Muscle layer of colon (tissue), 2 donors: ENCODE data around the gene HSPBP1.
A peak's percentile ranks its signal among the peaks of the same experiment; 100 is the strongest.

Source experiments
- H3K27ac ChIP-seq: one replicate; pipeline ENCODE4 v1.7.0; 2013; ENCODE audit warnings: low read depth, mild to moderate bottlenecking, low read length, moderate library complexity
- H3K27me3 ChIP-seq, 2 donors: one replicate each; pipeline ENCODE4 v1.7.0; 2013; ENCODE audit warnings: low read length in 2 of 2, mild to moderate bottlenecking in 2 of 2; ENCODE audit not compliant: insufficient read depth in 2 of 2, control insufficient read depth in 1 of 2
- H3K36me3 ChIP-seq: one replicate; pipeline ENCODE4 v1.7.0; 2013; ENCODE audit warnings: mild to moderate bottlenecking, low read length; ENCODE audit not compliant: insufficient read depth
- H3K4me1 ChIP-seq: one replicate; pipeline ENCODE4 v1.7.0; 2013; ENCODE audit warnings: mild to moderate bottlenecking, low read length; ENCODE audit not compliant: insufficient read depth
- H3K4me3 ChIP-seq, 2 donors: one replicate each; pipeline ENCODE4 v1.7.0; 2013; ENCODE audit warnings: low read length in 2 of 2, low read depth in 1 of 2, mild to moderate bottlenecking in 1 of 2, moderate library complexity in 1 of 2
- H3K9ac ChIP-seq: one replicate; pipeline ENCODE4 v1.7.0; 2013; ENCODE audit warnings: low read length
- H3K9me3 ChIP-seq: one replicate; pipeline ENCODE4 v1.7.0; 2013; ENCODE audit warnings: mild to moderate bottlenecking, low read length
- donor health status: abdominal sarcoma.
- donor health status: Adenocarcinoma of cecum.

Gene HSPBP1

DNA sequence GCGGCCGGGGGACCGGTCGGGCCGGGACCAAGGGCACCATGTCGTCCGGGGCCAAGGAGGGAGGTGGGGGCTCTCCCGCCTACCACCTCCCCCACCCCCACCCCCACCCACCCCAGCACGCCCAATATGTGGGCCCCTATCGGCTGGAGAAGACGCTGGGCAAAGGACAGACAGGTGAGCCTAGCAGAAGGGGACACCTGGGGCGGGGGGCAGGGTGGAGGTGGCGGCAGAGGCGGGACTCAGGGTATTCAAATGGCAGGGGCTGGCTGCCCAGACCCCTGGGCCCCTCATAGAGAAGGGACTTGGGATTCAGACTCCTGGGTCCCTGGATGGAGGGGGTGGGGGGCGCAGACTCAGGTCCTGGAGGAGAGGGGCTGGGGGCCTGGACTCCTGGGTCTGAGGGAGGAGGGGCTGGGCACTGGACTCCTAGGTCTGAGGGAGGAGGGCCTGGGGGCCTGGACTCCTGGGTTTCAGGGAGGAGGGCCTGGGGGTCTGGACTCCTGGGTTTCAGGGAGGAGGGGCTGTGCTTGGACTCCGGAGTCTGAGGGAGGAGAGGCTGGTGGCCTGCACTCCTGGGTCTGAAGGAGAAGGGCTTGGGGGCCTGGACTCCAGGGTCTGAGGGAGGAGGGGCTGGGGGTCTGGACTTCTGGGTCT is 4.6 kb upstream of the HSPBP1 start:
- Histone ChIP-seq H3K27me3 (no peaks in the 10 kb centered on the region), H3K36me3 (no peaks in the 10 kb centered on the region), H3K4me3 (peak overlapping the region; percentile 18 to 57), H3K9me3 (no peaks in the 10 kb centered on the region), H3K4me1 (peaks cover 18% of the 10 kb centered on the region), H3K9ac (no peak overlapping the region), H3K27ac (peak overlapping the region; percentile 52)

DNA sequence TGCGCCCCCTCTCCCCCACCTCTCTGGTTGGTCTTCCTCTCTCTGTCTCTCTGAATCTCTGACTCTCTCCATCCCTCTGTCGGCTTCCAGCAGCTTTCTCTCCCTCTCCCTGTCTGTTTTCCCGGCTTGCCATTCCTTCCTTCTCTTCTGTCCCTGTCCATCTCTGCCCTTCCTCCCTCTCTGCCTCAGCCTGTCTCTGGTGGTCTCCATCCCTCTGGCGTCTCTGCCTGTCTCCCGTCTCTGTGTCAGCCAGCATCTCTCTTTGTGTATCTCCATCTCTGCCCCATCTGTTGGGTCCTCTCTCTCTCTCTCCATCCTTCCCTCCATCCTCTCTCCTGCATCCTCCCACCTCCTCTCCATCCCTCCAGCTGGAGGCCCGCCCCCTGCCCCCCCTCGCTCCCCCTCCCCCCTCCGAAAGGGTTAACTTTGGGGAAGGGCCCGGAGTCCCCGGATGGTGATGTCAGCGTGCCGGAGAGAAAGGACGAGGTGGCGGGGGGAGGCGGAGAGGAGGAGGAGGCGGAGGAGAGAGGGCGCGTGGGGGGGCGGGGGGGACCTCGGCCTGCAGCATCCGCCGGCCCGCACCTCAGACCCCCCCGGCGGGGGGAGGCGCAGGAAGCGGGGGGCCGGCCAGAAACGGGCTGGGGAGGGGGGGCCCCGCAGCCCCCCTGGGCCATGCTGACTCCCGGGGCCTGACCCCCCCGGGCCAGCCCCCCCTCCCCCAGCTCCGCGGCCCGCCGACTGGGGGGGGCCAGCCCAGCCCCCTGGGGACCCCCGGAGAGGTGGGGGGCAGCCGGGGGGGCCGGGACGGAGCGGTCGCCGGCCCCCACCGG is 3.9 kb upstream of the HSPBP1 start, which contains the start of gene BRSK1:
Gene BRSK1 (plus strand): TSS at position 450 of the 830 bp plus-strand sequence. CDS start 446 bp downstream, outside the sequence.
- Histone ChIP-seq H3K9me3 (no peaks in the 10 kb centered on the region), H3K36me3 (no peaks in the 10 kb centered on the region), H3K9ac (no peak within 1 kb of the TSS), H3K4me1 (peaks cover 24% of the 10 kb centered on the region), H3K27ac (peak within 1 kb of the TSS; percentile 52), H3K4me3 (peak within 1 kb of the TSS; percentile 18 to 57), H3K27me3 (no peaks in the 10 kb centered on the region)

DNA sequence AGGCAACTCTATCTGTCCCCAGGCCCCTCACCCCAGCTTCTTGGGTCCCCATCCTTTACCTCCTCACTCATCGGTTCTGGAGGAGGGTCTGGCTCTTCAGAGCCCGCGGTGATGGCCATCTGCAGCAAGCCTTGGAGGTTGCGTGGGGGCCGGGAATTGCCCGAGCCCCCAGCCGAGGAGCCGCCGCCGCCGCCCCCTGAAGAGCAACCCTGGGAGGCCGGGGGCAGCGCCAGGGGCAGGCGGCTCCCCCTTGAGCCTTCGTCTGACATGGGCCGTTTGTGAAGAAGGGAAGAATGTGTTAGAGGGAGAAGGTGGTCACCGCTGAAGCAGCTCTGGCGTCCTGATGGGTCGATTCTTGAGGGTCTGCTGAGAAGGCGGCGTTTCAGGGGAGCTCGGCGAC is 570 bp downstream of the HSPBP1 start:
- Histone ChIP-seq H3K36me3 (peaks cover 11% of the 10 kb centered on the region), H3K4me3 (peak overlapping the region; percentile 73 to 96), H3K4me1 (peaks cover 18% of the 10 kb centered on the region), H3K27me3 (no peaks in the 10 kb centered on the region), H3K9ac (no peak overlapping the region), H3K9me3 (no peaks in the 10 kb centered on the region), H3K27ac (peak overlapping the region; percentile 53)

DNA sequence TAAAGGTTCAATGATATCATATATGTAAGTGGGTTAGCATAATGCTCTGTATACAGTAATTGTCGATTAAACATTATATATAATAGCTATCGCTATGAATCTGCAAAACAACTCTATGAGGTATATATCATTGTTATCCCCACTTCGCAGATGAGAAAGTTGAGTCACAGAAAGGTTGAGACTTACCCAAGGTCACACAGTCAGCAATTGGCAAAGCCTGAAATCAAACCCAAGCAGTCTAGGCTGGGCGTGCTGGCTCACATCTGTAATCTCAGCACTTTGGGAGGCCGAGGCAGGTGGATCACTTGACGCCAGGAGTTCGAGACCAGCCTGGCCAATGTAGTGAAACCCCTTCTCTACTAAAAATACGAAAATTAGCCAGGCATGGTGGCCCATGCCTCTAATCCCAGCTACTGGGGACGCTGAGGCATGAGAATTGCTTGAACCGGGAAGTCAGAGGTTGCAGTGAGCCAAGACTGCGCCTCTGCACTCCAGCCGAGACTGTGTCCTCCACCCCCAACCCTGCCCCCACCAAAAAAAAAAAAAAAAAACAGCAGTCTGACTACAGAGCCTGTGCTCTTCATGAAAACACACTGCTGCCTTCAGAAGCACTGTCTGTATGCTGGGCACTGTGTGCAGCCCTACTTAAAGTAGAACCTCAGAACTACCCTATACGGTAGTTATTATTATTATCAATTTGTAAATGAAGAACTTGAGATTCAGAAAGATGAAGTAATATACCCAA is 1.3 kb downstream of the HSPBP1 start:
- H3K27me3 ChIP-seq: no peaks in the 10 kb centered on the region
- H3K27ac ChIP-seq: no peak overlapping the region
- peaks cover 18% of the 10 kb centered on the region for H3K4me1 ChIP-seq
- no peak overlapping the region for H3K9ac ChIP-seq
- H3K9me3 ChIP-seq: no peaks in the 10 kb centered on the region
- no peak overlapping the region for H3K4me3 ChIP-seq
- peaks cover 16% of the 10 kb centered on the region for H3K36me3 ChIP-seq

DNA sequence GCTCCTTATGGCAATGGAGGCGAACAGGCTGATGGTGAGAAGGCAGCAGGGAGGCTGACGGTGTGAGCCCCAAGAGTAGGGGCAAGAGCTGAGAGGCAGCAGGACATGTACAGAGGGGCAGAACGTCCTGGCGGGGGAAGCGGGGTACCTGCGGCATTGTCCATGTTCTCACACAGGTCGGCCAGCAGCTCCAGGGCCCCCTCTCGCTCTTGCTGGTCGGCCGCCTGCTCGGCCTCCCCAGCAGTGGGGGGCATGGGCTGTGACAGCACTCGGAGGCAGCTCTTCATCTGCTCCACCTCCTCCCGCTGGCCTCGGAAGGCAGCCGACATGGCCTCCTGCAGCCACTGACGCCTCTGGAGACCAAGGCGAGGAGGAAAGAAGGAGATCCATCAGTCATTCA is 2.4 kb downstream of the HSPBP1 start:
- Histone ChIP-seq H3K36me3 (peaks cover 22% of the 10 kb centered on the region), H3K27ac (no peak overlapping the region)

DNA sequence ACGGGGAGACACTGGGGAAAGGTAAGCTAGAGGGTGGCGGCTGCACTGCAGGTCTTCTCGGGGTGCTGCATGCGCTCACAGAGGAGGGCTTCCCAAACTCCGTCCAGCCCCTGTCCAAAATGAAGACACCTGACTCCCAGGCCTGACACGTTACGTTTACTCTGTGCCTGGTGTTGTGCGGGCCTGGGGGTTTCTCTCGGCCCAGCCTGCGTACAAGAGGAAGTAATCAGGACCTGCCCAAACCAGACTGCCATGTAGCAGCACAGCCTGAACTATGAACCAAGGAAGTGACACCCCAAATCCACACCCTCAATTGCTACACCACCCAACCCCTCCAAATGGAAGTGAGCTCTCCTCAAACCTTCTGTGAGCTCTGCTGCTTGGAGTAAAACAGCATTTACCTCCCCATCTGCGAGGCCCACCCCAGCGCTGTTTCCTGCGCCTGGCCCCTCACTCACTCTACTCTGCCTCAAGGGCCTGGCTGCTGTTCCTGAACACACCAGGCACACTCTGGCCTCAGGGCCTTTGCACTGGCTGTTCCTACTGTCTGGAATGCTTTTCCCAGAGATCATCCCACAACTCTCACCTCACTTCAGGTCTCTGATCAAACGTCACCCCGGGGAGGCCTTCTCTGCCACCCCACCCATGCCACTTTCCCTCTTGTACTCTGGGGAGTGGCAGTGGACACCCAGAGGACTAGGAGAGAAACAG is 3.0 kb downstream of the HSPBP1 start:
- Histone ChIP-seq H3K36me3 (peaks cover 27% of the 10 kb centered on the region), H3K4me3 (no peak overlapping the region), H3K27ac (no peak overlapping the region), H3K9me3 (no peaks in the 10 kb centered on the region), H3K27me3 (no peaks in the 10 kb centered on the region), H3K4me1 (peaks cover 14% of the 10 kb centered on the region), H3K9ac (no peak overlapping the region)

More for the DNA sequence above, 2.4 kb downstream of the HSPBP1 start:
- Histone ChIP-seq H3K4me1 (peaks cover 14% of the 10 kb centered on the region), H3K9me3 (no peaks in the 10 kb centered on the region), H3K27me3 (no peaks in the 10 kb centered on the region), H3K9ac (no peak overlapping the region), H3K4me3 (no peak overlapping the region)

DNA sequence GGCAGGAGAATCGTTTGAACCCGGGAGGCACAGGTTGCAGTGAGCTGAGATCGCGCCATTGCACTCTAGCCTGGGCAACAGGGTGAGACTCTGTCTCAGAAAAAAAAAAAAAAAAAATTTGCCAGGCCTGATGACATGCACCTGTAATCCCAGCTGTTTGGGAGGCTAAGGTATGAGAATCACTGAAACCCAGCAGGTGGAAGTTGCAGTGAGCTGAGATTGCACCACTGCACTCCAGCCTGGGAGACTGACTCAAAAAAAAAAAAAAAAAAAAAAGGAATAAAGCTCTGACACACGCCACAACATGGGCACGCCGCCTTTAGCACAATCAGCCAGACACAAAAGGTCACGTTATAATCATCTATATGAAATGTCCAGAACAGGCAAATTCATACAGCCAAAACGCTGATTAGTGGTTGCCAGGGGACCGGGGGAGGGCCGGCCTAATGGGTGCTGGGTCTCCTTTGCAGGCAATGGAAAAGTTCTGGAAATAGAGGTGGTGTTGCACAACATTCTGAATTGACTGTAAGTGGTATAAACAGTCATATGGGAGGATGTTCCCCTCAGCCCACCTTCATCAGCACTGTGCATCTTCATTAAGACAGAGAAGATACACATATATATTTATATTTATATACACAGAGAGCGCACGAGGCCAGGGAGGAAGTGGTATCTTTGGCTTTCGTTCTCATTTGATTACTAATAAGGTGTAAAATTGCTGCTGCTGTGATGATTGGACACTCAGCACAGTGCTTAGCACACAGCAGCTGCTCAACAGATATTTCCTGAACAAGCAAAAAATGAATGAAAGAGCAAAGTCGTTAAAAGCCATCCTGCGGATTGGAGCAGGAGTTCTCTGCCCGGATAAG is 3.8 kb downstream of the HSPBP1 start:
- Histone ChIP-seq H3K9me3 (no peaks in the 10 kb centered on the region), H3K9ac (no peak overlapping the region), H3K36me3 (peaks cover 31% of the 10 kb centered on the region), H3K4me1 (peaks cover 14% of the 10 kb centered on the region), H3K27me3 (no peaks in the 10 kb centered on the region), H3K27ac (no peak overlapping the region), H3K4me3 (no peak overlapping the region)

DNA sequence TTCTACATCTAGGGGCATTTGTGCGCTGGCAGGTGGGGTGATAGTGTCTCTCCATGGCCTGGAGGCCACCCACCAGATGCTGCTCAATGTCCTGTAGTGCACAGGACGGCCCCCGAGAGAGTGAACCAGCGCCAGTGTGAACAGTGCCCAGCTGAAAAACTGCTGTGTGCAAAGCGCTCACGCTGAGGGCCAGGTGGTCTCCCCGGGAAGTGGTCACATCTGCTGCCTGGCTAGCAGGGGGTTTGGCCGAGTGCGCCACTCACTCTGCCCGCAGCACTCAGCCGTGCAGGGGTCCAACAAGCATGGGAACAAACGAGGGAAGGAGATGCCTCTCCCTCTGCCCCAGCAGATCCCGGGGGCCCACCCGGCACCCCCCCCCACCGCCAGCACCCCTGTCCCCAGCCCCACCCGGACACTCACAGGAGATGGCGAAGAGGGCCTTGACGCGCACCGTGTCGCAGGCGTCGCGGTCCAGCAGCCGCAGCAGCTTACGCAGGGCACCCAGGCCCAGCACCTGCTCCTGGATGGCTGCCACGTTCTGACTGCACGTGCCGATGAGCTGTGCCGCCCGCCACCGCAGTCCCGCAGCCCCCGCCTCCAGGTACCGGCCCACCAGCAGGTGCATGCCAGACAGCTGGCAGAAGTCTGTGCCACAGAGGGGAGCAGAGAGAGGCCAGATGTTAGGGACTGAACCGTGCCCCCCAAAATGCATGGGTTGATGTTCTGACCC is 5.8 kb downstream of the HSPBP1 start:
- Histone ChIP-seq H3K36me3 (peaks cover 39% of the 10 kb centered on the region), H3K4me1 (peaks cover 3% of the 10 kb centered on the region), H3K27ac (no peak overlapping the region), H3K27me3 (no peaks in the 10 kb centered on the region), H3K9me3 (no peaks in the 10 kb centered on the region), H3K4me3 (no peak overlapping the region), H3K9ac (no peak overlapping the region)

DNA sequence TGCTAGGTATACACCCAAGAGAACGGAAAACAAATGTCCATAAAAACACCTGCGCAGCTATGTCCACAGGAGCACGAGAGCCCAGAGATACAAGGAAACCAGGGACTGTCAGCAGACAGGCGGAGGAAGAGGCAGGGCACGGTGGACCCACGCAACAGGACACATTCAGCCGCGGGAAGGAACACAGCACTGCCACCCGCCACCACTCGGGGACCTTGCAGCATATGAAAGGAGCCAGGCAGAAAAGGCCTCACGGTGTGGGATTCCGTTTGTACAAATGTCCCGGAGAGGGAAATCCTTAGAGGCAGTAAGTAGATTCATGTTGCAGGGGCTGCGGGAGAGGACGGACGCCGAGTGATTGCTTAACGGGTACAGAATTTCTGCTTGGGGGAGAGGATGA is 7.8 kb downstream of the HSPBP1 start:
- Histone ChIP-seq H3K4me1 (no peaks in the 10 kb centered on the region), H3K4me3 (no peak overlapping the region), H3K27me3 (no peaks in the 10 kb centered on the region), H3K9me3 (no peaks in the 10 kb centered on the region), H3K36me3 (peaks cover 35% of the 10 kb centered on the region), H3K27ac (no peak overlapping the region), H3K9ac (no peak overlapping the region)
